Measurements from ENCODE around the gene FAM168A.

DNA sequence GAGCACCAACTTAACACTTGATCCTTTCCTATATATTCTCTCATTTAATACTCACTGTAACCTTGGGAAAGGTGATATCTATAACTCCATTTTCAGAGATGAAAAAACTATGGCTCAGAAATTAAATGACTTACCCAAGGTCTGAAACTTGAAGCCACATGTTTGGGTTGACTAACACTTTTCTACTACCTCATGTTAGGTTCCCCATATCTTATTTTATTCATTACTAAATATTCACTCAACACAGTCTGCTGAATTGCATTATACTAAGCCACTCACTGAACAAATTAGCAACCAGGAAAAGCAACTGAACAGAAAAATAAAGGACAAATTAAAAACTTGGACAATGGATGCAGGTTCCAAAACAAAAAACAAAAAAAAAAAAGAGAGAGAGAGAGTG, 59.9 kb downstream of the FAM168A start:
- TF ChIP-seq, protein P1, sequence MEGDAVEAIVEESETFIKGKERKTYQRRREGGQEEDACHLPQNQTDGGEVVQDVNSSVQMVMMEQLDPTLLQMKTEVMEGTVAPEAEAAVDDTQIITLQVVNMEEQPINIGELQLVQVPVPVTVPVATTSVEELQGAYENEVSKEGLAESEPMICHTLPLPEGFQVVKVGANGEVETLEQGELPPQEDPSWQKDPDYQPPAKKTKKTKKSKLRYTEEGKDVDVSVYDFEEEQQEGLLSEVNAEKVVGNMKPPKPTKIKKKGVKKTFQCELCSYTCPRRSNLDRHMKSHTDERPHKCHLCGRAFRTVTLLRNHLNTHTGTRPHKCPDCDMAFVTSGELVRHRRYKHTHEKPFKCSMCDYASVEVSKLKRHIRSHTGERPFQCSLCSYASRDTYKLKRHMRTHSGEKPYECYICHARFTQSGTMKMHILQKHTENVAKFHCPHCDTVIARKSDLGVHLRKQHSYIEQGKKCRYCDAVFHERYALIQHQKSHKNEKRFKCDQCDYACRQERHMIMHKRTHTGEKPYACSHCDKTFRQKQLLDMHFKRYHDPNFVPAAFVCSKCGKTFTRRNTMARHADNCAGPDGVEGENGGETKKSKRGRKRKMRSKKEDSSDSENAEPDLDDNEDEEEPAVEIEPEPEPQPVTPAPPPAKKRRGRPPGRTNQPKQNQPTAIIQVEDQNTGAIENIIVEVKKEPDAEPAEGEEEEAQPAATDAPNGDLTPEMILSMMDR (IDR thresholded peaks at IDR 0.05): no peak
- TF ChIP-seq EP300 (IDR thresholded peaks at IDR 0.05) (no peak), POLR2AphosphoS5 (IDR thresholded peaks at IDR 0.05) (no peak)

Measured in esophagus muscularis mucosa (tissue), 4 donors.